Measurements from ENCODE around the gene FCRLA.
"Not testable (repeated sequence)": the region's sequence is repeated elsewhere in the genome, so short reads cannot be mapped to it uniquely, and the experiment has no call there.

The FCRLA gene

GRCh38 chr1:161722406-161722805 is 15.4 kb downstream of the FCRLA start:
- Mint-ChIP-seq H3K36me3 (peaks cover 1% of the 10 kb centered on the region), H3K4me3 (no peak overlapping the region), H3K27ac (no peak overlapping the region), H3K9me3 (no peaks in the 10 kb centered on the region), H3K4me1 (peaks cover 40% of the 10 kb centered on the region)
- ATAC-seq (no peak), DNase-seq (ENCODE audit: low spot score in 2 of 2) (no peak)

GRCh38 chr1:161723459-161724141 is 16.6 kb downstream of the FCRLA start:
- Mint-ChIP-seq H3K36me3 (peaks cover 6% of the 10 kb centered on the region), H3K4me3 (no peak overlapping the region), H3K27ac (no peak overlapping the region), H3K9me3 (no peaks in the 10 kb centered on the region), H3K4me1 (peaks cover 47% of the 10 kb centered on the region)
- DNase-seq (ENCODE audit: low spot score in 2 of 2), result no peak
- ATAC-seq, result no peak

- not testable (repeated sequence) for H3K36me3 Mint-ChIP-seq; H3K9me3 Mint-ChIP-seq; H3K27ac Mint-ChIP-seq; DNase-seq (ENCODE audit: low spot score in 2 of 2); ATAC-seq
- Mint-ChIP-seq H3K4me1 (peaks cover 59% of the 10 kb centered on the region), H3K4me3 (peak overlapping the region; percentile 78)
Measured at GRCh38 chr1:161725258-161725907, 18.4 kb downstream of the FCRLA start.

- peak; percentile 38 for ATAC-seq
- Mint-ChIP-seq H3K4me1 (peaks cover 62% of the 10 kb centered on the region), H3K4me3 (peak overlapping the region; percentile 78), H3K36me3 (peaks cover 6% of the 10 kb centered on the region), H3K27ac (no peak overlapping the region), H3K9me3 (no peaks in the 10 kb centered on the region)
- DNase-seq (ENCODE audit: low spot score in 2 of 2), result peak; percentile 28 to 76
Measured at GRCh38 chr1:161725908-161726472, 19.0 kb downstream of the FCRLA start.

- peaks cover 67% of the 10 kb centered on the region for H3K4me1 Mint-ChIP-seq
- no peak overlapping the region for H3K27ac Mint-ChIP-seq
- DNase-seq (ENCODE audit: low spot score in 2 of 2) (peak; percentile 40 to 79), ATAC-seq (peak; percentile 66)
- peak overlapping the region; percentile 78 for H3K4me3 Mint-ChIP-seq
- peaks cover 6% of the 10 kb centered on the region for H3K36me3 Mint-ChIP-seq
- no peaks in the 10 kb centered on the region for H3K9me3 Mint-ChIP-seq
Measured at GRCh38 chr1:161726473-161727255, 19.6 kb downstream of the FCRLA start.

- DNase-seq (ENCODE audit: low spot score in 2 of 2), result peak in 1 of 2 donors; percentile 79
- Mint-ChIP-seq H3K27ac (peak overlapping the region; percentile 85), H3K4me1 (peaks cover 60% of the 10 kb centered on the region), H3K36me3 (peaks cover 6% of the 10 kb centered on the region), H3K4me3 (peak overlapping the region; percentile 78), H3K9me3 (no peaks in the 10 kb centered on the region)
- peak; percentile 44 for ATAC-seq
Measured at GRCh38 chr1:161727256-161727924, 20.4 kb downstream of the FCRLA start.

GRCh38 chr1:161728376-161729226 is 21.6 kb downstream of the FCRLA start:
- H3K4me3 Mint-ChIP-seq, result no peak overlapping the region
- peaks cover 6% of the 10 kb centered on the region for H3K36me3 Mint-ChIP-seq
- ATAC-seq (no peak), DNase-seq (ENCODE audit: low spot score in 2 of 2) (no peak)
- H3K4me1 Mint-ChIP-seq, result peaks cover 56% of the 10 kb centered on the region
- H3K27ac Mint-ChIP-seq, result no peak overlapping the region
- H3K9me3 Mint-ChIP-seq, result no peaks in the 10 kb centered on the region

- no peaks in the 10 kb centered on the region for H3K9me3 Mint-ChIP-seq
- H3K4me1 Mint-ChIP-seq, result peaks cover 49% of the 10 kb centered on the region
- peak; percentile 72 for ATAC-seq
- peak overlapping the region; percentile 66 for H3K27ac Mint-ChIP-seq
- H3K4me3 Mint-ChIP-seq, result peak overlapping the region; percentile 41
- peak in 1 of 2 donors; percentile 66 for DNase-seq (ENCODE audit: low spot score in 2 of 2)
- H3K36me3 Mint-ChIP-seq, result peaks cover 6% of the 10 kb centered on the region
Measured at GRCh38 chr1:161730050-161730564, 23.1 kb downstream of the FCRLA start.

- no peak for ATAC-seq
- DNase-seq (ENCODE audit: low spot score in 2 of 2), result no peak
- Mint-ChIP-seq H3K4me3 (no peak overlapping the region), H3K4me1 (peaks cover 46% of the 10 kb centered on the region), H3K27ac (no peak overlapping the region), H3K36me3 (peaks cover 6% of the 10 kb centered on the region), H3K9me3 (no peaks in the 10 kb centered on the region)
Measured at GRCh38 chr1:161731241-161731640, 24.2 kb downstream of the FCRLA start.

- DNase-seq (ENCODE audit: low spot score in 2 of 2) (no peak), ATAC-seq (no peak)
- H3K4me1 Mint-ChIP-seq, result peaks cover 52% of the 10 kb centered on the region
- no peak overlapping the region for H3K27ac Mint-ChIP-seq
- no peaks in the 10 kb centered on the region for H3K9me3 Mint-ChIP-seq
- H3K36me3 Mint-ChIP-seq, result peaks cover 6% of the 10 kb centered on the region
- no peak overlapping the region for H3K4me3 Mint-ChIP-seq
Measured at GRCh38 chr1:161731981-161732718, 25.1 kb downstream of the FCRLA start.

- H3K27ac Mint-ChIP-seq, result no peak overlapping the region
- H3K4me3 Mint-ChIP-seq, result no peak overlapping the region
- DNase-seq (ENCODE audit: low spot score in 2 of 2), result no peak
Measured at GRCh38 chr1:161733526-161733925, 26.5 kb downstream of the FCRLA start.

GRCh38 chr1:161735837-161736236 is 28.8 kb downstream of the FCRLA start:
- H3K9me3 Mint-ChIP-seq, result no peaks in the 10 kb centered on the region
- H3K27ac Mint-ChIP-seq, result peak overlapping the region; percentile 12
- ATAC-seq, result no peak
- no peak overlapping the region for H3K4me3 Mint-ChIP-seq
- peaks cover 47% of the 10 kb centered on the region for H3K4me1 Mint-ChIP-seq
- no peak for DNase-seq (ENCODE audit: low spot score in 2 of 2)
- H3K36me3 Mint-ChIP-seq, result no peaks in the 10 kb centered on the region

More at GRCh38 chr1:161733526-161733925, 26.5 kb downstream of the FCRLA start:
- H3K36me3 Mint-ChIP-seq, result no peaks in the 10 kb centered on the region
- no peak for ATAC-seq
- no peaks in the 10 kb centered on the region for H3K9me3 Mint-ChIP-seq
- H3K4me1 Mint-ChIP-seq, result peaks cover 44% of the 10 kb centered on the region

- Mint-ChIP-seq H3K27ac (peak overlapping the region; percentile 12), H3K4me1 (peaks cover 48% of the 10 kb centered on the region), H3K4me3 (no peak overlapping the region), H3K36me3 (no peaks in the 10 kb centered on the region), H3K9me3 (no peaks in the 10 kb centered on the region)
- DNase-seq (ENCODE audit: low spot score in 2 of 2), result no peak
- ATAC-seq, result peak; percentile 44
Measured at GRCh38 chr1:161736335-161736969, 29.4 kb downstream of the FCRLA start.
